Calu3 (cell line): ENCODE measurements around the gene NSUN6. TPM values are rescaled to one million over a fixed set of nuclear protein-coding genes. Genes with fewer than 3 reads are reported as not detected.
A peak's percentile ranks its signal among the peaks of the same experiment; 100 is the strongest.
"Not testable (repeated sequence)": the region's sequence is repeated elsewhere in the genome, so short reads cannot be mapped to it uniquely, and the experiment has no call there.

Experiments used
- BruUV-seq: library from RNA; stranded (reverse); fragments of 400-500 nt; replicated peaks from 2 replicates; lab custom pipeline; 2021; lab: Mats Ljungman, UMichigan
- CTCF ChIA-PET: fragments of 300-600 bp; sonication (Branson Sonifier 250); formaldehyde crosslinking; loops from one replicate; lab custom pipeline; 2022; ENCODE audit warnings: antibody characterized with exemption; lab: Charles Lee
- DNase-seq: peaks from one replicate; pipeline ENCODE4 v3.0.0; 2022
- H3K27ac Mint-ChIP-seq: one replicate; pipeline ENCODE4 v1.8.0; 2022; ENCODE audit warnings: mixed read lengths; ENCODE audit not compliant: unreplicated experiment
- H3K27me3 Mint-ChIP-seq: one replicate; pipeline ENCODE4 v1.8.0; 2022; ENCODE audit warnings: mixed read lengths; ENCODE audit not compliant: unreplicated experiment
- H3K36me3 Mint-ChIP-seq: one replicate; pipeline ENCODE4 v1.8.0; 2022; ENCODE audit warnings: mild to moderate bottlenecking, moderate library complexity, mixed read lengths; ENCODE audit not compliant: insufficient read depth, unreplicated experiment
- H3K4me1 Mint-ChIP-seq: one replicate; pipeline ENCODE4 v1.8.0; 2022; ENCODE audit warnings: mild to moderate bottlenecking, low read depth, mixed read lengths; ENCODE audit not compliant: unreplicated experiment
- H3K4me3 Mint-ChIP-seq: one replicate; pipeline ENCODE4 v1.8.0; 2022; ENCODE audit warnings: mild to moderate bottlenecking, low read depth, moderate library complexity, mixed read lengths; ENCODE audit not compliant: unreplicated experiment
- H3K9me3 Mint-ChIP-seq: one replicate; pipeline ENCODE4 v1.8.0; 2022; ENCODE audit warnings: low read depth, mixed read lengths; ENCODE audit not compliant: unreplicated experiment
- CTCF ChIP-seq: fragments of 200-600 bp; IDR thresholded peaks from one replicate; pipeline ENCODE4 v1.8.0; 2022; ENCODE audit warnings: antibody characterized with exemption; ENCODE audit not compliant: unreplicated experiment
- intact Hi-C: fragments of 100-400 bp; cut with micrococcal nuclease; formaldehyde crosslinking; loops from one replicate; pipeline ENCODE4 v1.10.0; 2022; ENCODE audit not compliant: unreplicated experiment
- total RNA-seq: library from RNA; stranded (reverse); gene quantifications from 2 replicates; pipeline ENCODE4 v1.2.3, GENCODE V29; 2022

Gene NSUN6
- total RNA-seq, 1 experiment from 2014 or later = 10.5 TPM

DNA sequence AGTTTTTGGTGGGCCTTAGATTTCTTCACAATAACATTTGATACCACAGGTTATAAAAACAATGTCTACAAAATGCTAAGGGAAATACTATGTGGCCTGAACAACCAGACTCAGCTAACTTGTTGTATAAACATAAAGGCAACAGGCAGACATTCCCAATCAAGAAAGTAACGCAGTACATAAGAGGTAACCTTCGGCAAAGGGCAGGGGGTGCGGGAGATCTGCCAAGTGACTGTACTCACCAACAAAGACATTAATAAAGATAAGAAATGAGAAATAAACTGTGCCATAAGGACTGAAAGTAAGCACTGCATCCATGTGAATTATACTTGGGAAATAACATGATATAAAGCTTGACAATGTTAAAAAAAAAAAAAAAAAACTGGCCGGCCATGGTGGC, 15.4 kb downstream of the NSUN6 start:
- no peaks in the 10 kb centered on the region for H3K9me3 Mint-ChIP-seq

DNA sequence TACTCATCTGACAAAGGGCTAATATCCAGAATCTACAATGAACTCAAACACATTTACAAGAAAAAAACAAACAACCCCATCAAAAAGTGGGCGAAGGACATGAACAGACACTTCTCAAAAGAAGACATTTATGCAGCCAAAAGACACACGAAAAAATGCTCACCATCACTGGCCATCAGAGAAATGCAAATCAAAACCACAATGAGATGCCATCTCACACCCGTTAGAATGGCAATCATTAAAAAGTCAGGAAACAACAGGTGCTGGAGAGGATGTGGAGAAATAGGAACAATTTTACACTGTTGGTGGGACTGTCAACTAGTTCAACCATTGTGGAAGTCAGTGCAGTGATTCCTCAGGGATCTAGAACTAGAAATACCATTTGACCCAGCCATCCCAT, 18.9 kb downstream of the NSUN6 start:
- DNase-seq, H3K27me3 Mint-ChIP-seq, H3K9me3 Mint-ChIP-seq, intact Hi-C loops, H3K4me3 Mint-ChIP-seq, H3K27ac Mint-ChIP-seq, CTCF ChIA-PET, H3K36me3 Mint-ChIP-seq, BruUV-seq, H3K4me1 Mint-ChIP-seq: not testable (repeated sequence)

More for the DNA sequence above, 15.4 kb downstream of the NSUN6 start:
- Mint-ChIP-seq H3K27me3 (no peaks in the 10 kb centered on the region), H3K36me3 (no peaks in the 10 kb centered on the region), H3K4me3 (no peak overlapping the region), H3K4me1 (no peaks in the 10 kb centered on the region), H3K27ac (no peak overlapping the region)
- no TSS peak for BruUV-seq
- intact Hi-C loops = no loop called here
- no peak for TF ChIP-seq CTCF
- CTCF ChIA-PET = no interaction called here
- no peak for DNase-seq

GRCh38 chr10:18627452-18628018, 23.9 kb downstream of the NSUN6 start:
- CTCF ChIA-PET, intact Hi-C loops: not testable (repeated sequence)

GRCh38 chr10:18625886-18626285, 25.5 kb downstream of the NSUN6 start:
- no peaks in the 10 kb centered on the region for H3K9me3 Mint-ChIP-seq
- TF ChIP-seq CTCF = no peak
- BruUV-seq = no TSS peak
- CTCF ChIA-PET = no interaction called here
- no peaks in the 10 kb centered on the region for H3K27me3 Mint-ChIP-seq
- intact Hi-C loops = no loop called here
- H3K36me3 Mint-ChIP-seq = peaks cover 9% of the 10 kb centered on the region
- no peak overlapping the region for H3K4me3 Mint-ChIP-seq
- DNase-seq = no peak
- H3K4me1 Mint-ChIP-seq = no peaks in the 10 kb centered on the region
- H3K27ac Mint-ChIP-seq = no peak overlapping the region

More at GRCh38 chr10:18627452-18628018, 23.9 kb downstream of the NSUN6 start:
- H3K4me1 Mint-ChIP-seq, H3K36me3 Mint-ChIP-seq, BruUV-seq, H3K9me3 Mint-ChIP-seq, H3K27me3 Mint-ChIP-seq: not testable (repeated sequence)
- Mint-ChIP-seq H3K4me3 (peak overlapping the region; percentile 76), H3K27ac (peak overlapping the region; percentile 64)
- peak; percentile 69 for DNase-seq

- CTCF ChIA-PET, H3K4me1 Mint-ChIP-seq, H3K27ac Mint-ChIP-seq, H3K4me3 Mint-ChIP-seq, BruUV-seq, H3K36me3 Mint-ChIP-seq, H3K27me3 Mint-ChIP-seq, intact Hi-C loops, H3K9me3 Mint-ChIP-seq, DNase-seq: not testable (repeated sequence)
Measured at GRCh38 chr10:18623671-18624070, 27.7 kb downstream of the NSUN6 start.

DNA sequence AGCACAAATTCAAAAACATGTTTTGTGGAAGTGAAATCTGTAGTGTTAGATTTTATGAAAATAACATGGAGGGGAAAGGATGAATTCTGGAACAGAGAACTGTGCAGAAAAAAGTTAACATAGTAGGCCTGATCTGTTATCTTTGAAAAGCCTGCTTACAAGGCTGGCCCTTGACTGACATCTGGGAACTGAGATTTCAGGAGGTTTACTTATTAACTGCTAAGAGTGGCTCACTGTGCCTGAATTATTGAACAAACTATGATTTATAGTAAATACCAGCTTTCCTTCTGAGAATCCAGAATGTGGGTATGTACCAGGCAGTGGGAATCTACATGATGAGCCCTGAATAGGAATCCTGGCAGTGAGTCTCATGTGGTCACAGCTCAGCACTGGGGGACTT, 30.5 kb downstream of the NSUN6 start:
- Mint-ChIP-seq H3K4me1 (no peaks in the 10 kb centered on the region), H3K9me3 (no peaks in the 10 kb centered on the region), H3K27ac (no peak overlapping the region), H3K4me3 (no peak overlapping the region), H3K36me3 (no peaks in the 10 kb centered on the region), H3K27me3 (no peaks in the 10 kb centered on the region)
- no TSS peak for BruUV-seq
- no peak for DNase-seq
- CTCF ChIA-PET = no interaction called here
- intact Hi-C loops = no loop called here
- TF ChIP-seq CTCF = no peak
